ENCODE data around the gene CHI3L1. TPM values are rescaled to one million over a fixed set of nuclear protein-coding genes. Genes with fewer than 3 reads are reported as not detected.

Gene CHI3L1
- total RNA-seq, 1 donor from 2014 or later = not detected

DNA sequence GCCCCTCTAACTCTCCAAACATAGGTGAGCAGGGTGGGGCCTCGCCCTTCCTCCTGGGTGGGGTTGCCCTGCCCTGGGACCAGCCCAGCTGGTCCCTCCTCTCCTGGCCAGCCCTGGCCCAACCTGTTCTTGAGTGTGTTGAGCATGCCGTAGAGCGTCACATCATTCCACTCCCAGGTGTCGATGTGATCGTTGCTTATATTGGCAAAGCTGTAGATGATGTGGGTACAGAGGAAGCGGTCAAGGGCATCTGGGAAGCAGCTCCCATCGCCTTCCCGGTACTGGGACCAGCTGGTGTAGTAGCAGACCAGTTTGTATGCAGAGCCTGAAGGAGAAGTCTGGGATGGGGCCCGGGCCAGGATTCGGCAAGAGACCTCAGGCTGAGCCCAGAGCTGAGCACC is 1.4 kb downstream of the CHI3L1 start:
- no peak overlapping the region for H3K4me3 Mint-ChIP-seq
- no peak for DNase-seq (ENCODE audit: extremely low spot score, unreplicated experiment)
- no peaks in the 10 kb centered on the region for H3K9me3 Mint-ChIP-seq
- H3K27me3 Mint-ChIP-seq = peaks cover 12% of the 10 kb centered on the region
- H3K36me3 Mint-ChIP-seq = no peaks in the 10 kb centered on the region
- no peak overlapping the region for H3K27ac Mint-ChIP-seq
- H3K4me1 Mint-ChIP-seq (ENCODE audit: unreplicated experiment) = peaks cover 20% of the 10 kb centered on the region
- TF ChIP-seq, protein P1, sequence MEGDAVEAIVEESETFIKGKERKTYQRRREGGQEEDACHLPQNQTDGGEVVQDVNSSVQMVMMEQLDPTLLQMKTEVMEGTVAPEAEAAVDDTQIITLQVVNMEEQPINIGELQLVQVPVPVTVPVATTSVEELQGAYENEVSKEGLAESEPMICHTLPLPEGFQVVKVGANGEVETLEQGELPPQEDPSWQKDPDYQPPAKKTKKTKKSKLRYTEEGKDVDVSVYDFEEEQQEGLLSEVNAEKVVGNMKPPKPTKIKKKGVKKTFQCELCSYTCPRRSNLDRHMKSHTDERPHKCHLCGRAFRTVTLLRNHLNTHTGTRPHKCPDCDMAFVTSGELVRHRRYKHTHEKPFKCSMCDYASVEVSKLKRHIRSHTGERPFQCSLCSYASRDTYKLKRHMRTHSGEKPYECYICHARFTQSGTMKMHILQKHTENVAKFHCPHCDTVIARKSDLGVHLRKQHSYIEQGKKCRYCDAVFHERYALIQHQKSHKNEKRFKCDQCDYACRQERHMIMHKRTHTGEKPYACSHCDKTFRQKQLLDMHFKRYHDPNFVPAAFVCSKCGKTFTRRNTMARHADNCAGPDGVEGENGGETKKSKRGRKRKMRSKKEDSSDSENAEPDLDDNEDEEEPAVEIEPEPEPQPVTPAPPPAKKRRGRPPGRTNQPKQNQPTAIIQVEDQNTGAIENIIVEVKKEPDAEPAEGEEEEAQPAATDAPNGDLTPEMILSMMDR (conservative IDR thresholded peaks at IDR 0.05) = no peak

DNA sequence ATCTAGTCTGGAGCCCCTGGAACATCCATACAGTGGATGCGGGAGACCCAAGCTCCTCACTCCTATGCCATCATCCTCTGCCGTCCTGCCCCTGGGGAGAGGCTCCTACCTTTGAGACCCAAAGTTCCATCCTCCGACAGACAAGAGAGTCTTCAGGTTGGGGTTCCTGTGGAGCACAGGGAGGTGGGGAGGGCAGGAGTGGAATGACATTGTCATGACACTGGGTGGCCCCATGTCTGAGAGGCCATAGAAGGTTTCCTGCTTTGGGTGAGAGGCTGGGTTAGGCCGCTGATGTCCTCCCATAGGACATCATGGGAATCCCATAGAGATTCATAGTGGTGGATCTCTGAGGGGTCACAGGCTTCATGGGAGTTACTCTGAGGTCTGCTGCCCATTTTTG is 2.0 kb downstream of the CHI3L1 start:
- DNase-seq (ENCODE audit: extremely low spot score, unreplicated experiment) = no peak

DNA sequence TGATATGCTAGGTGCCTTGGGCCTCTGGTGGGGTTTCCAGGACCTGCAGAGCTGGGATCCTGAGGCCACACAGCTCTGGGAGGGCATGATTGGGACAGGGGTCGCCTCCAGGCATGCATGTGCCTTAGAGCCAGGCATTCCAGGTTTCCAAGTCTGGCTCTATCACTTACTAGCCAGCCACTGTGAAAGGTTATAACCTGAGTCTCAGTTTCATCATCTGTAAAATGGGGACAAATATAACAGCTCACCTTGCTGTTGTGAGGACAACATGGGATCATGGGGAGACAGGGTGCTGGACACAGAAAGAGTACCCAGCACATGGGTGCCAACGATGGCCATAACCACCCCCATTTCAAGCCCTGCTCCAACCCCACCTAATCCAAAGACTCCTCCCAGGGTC is 2.7 kb downstream of the CHI3L1 start:
- DNase-seq (ENCODE audit: extremely low spot score, unreplicated experiment) = no peak
- TF ChIP-seq, protein P1 (conservative IDR thresholded peaks at IDR 0.05) = no peak
- Mint-ChIP-seq H3K4me3 (no peak overlapping the region), H3K27ac (no peak overlapping the region), H3K9me3 (no peaks in the 10 kb centered on the region), H3K36me3 (no peaks in the 10 kb centered on the region), H3K4me1 (ENCODE audit: unreplicated experiment) (peaks cover 23% of the 10 kb centered on the region), H3K27me3 (peaks cover 10% of the 10 kb centered on the region)

More for the DNA sequence above, 2.0 kb downstream of the CHI3L1 start:
- Mint-ChIP-seq H3K27ac (no peak overlapping the region), H3K36me3 (no peaks in the 10 kb centered on the region), H3K27me3 (peaks cover 10% of the 10 kb centered on the region), H3K9me3 (no peaks in the 10 kb centered on the region), H3K4me1 (ENCODE audit: unreplicated experiment) (peaks cover 20% of the 10 kb centered on the region), H3K4me3 (no peak overlapping the region)
- TF ChIP-seq, protein P1 (conservative IDR thresholded peaks at IDR 0.05) = no peak

DNA sequence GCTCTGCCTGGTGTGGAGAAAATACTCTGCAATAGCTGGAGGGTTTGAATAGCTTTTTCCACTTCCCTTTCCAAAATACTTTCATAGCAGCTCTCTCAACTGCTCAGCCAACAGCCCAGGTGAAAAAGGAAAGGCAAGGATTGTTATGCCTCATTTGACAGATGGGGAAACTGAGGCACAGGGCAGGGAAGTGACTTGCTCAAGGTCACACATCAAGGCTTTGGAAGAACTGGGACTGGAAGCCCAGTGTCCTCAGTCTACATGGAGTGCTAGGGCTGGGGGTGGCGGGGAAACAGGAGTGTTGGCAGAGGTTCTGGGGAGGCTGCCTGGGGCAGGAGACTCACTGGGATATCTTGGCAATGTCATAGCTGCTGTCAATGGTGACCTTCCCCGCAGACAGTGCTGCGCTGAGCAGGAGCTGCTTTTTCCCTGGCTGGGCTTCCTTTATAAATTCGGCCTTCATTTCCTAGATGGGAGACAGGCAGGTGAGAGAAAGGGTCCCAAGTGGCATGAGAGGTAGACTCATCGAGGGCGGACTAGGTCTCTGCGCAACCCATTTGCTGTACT is 4.0 kb downstream of the CHI3L1 start:
- Mint-ChIP-seq H3K9me3 (no peaks in the 10 kb centered on the region), H3K36me3 (no peaks in the 10 kb centered on the region), H3K4me3 (no peak overlapping the region), H3K27me3 (peaks cover 12% of the 10 kb centered on the region), H3K27ac (no peak overlapping the region), H3K4me1 (ENCODE audit: unreplicated experiment) (peaks cover 31% of the 10 kb centered on the region)
- DNase-seq (ENCODE audit: extremely low spot score, unreplicated experiment) = no peak
- TF ChIP-seq, protein P1 (conservative IDR thresholded peaks at IDR 0.05) = no peak

DNA sequence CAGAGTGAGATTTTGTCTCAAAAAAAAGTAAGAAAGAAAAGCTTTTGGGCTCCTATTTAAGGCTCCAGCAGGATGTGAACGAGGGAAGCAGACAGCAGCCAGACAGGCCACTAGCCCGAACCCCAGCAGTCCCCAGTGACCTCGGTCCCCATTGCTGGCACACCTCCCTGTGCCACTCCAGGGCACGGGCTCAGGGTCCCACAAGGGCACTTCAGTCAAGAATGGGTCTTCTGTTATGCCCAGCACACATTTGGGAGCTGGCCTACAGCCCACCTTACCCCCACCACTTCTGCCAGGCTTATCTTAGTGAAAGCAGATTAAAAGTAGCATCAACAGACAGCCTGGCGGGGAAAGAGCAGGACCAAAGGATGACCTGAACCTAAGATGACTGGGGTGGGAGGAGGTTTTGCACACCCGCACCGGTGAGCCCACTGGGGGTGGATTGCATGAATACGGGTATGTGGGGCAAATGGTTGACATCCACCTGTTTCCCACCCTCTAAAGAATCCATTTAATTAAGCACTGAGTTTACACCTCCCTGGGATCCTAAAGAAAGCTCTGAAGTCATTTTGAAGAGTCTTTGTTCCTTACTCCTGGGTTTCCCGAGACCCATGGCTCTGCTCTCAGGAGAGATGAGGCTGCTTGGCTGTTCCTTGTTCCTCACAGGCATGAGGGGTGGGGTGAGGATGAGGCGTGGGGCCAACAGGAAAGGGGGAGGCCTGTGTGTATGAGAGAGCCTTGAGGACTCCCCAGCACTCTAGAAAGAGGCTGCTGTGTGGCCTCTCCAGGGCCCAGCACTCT is 4.7 kb downstream of the CHI3L1 start:
- TF ChIP-seq, protein P1 (conservative IDR thresholded peaks at IDR 0.05) = no peak
- Mint-ChIP-seq H3K9me3 (no peaks in the 10 kb centered on the region), H3K27me3 (peaks cover 12% of the 10 kb centered on the region), H3K36me3 (no peaks in the 10 kb centered on the region), H3K4me3 (no peak overlapping the region), H3K27ac (no peak overlapping the region), H3K4me1 (ENCODE audit: unreplicated experiment) (peaks cover 33% of the 10 kb centered on the region)
- DNase-seq (ENCODE audit: extremely low spot score, unreplicated experiment) = no peak

Measured in type B pancreatic cell (in vitro differentiated cells).